ENCODE results near the gene ANKRD17.
"Not testable (repeated sequence)": the region's sequence is repeated elsewhere in the genome, so short reads cannot be mapped to it uniquely, and the experiment has no call there.

Gene ANKRD17

GRCh38 chr4:73258686-73259570 lies at the start of gene ANKRD17:
Gene ANKRD17, minus strand, starts transcription at chr4:73258798. Its CDS starts 130 bp downstream, at chr4:73258668.
- peak; percentile 83 for DNase-seq

GRCh38 chr4:73308286-73308685 lies 49.7 kb upstream of the ANKRD17 start:
- no peak for DNase-seq

GRCh38 chr4:73303711-73304110 lies 45.1 kb upstream of the ANKRD17 start:
- DNase-seq = no peak

GRCh38 chr4:73299548-73300280 lies 41.1 kb upstream of the ANKRD17 start:
- DNase-seq = no peak

GRCh38 chr4:73292661-73293060 lies 34.1 kb upstream of the ANKRD17 start:
- not testable (repeated sequence) for DNase-seq

- DNase-seq = no peak
Observed at GRCh38 chr4:73281982-73282381, 23.4 kb upstream of the ANKRD17 start.

GRCh38 chr4:73281396-73281795 lies 22.8 kb upstream of the ANKRD17 start:
- DNase-seq = no peak

GRCh38 chr4:73277201-73277600 lies 18.6 kb upstream of the ANKRD17 start:
- no peak for DNase-seq

- no peak for DNase-seq
Observed at GRCh38 chr4:73275318-73275654, 16.7 kb upstream of the ANKRD17 start.

- no peak for DNase-seq
Observed at GRCh38 chr4:73272816-73273215, 14.2 kb upstream of the ANKRD17 start.

- DNase-seq = no peak
Observed at GRCh38 chr4:73267050-73267449, 8.5 kb upstream of the ANKRD17 start.

- peak; percentile 9 for DNase-seq
Observed at GRCh38 chr4:73259571-73260090, 1.0 kb upstream of the ANKRD17 start.

- DNase-seq = peak; percentile 50
Observed at GRCh38 chr4:73258436-73258685, 237 bp downstream of the ANKRD17 start.

- DNase-seq = peak; percentile 34
Observed at GRCh38 chr4:73257651-73258435, 755 bp downstream of the ANKRD17 start.

GRCh38 chr4:73257234-73257633 lies 1.4 kb downstream of the ANKRD17 start:
- peak; percentile 52 for DNase-seq

- not testable (repeated sequence) for DNase-seq
Observed at GRCh38 chr4:73255847-73256246, 2.8 kb downstream of the ANKRD17 start.

GRCh38 chr4:73252001-73252400 lies 6.6 kb downstream of the ANKRD17 start:
- DNase-seq = no peak

- no peak for DNase-seq
Observed at GRCh38 chr4:73251384-73251783, 7.2 kb downstream of the ANKRD17 start.

- no peak for DNase-seq
Observed at GRCh38 chr4:73250642-73251041, 8.0 kb downstream of the ANKRD17 start.

GRCh38 chr4:73248821-73249220 lies 9.8 kb downstream of the ANKRD17 start:
- DNase-seq = no peak

- no peak for DNase-seq
Observed at GRCh38 chr4:73248416-73248815, 10.2 kb downstream of the ANKRD17 start.

GRCh38 chr4:73247100-73247499 lies 11.5 kb downstream of the ANKRD17 start:
- DNase-seq = no peak

GRCh38 chr4:73245955-73246354 lies 12.6 kb downstream of the ANKRD17 start:
- no peak for DNase-seq
